HTR-8/SVneo (cell line): ENCODE measurements around the gene GPC3.
"Not testable (repeated sequence)": the region's sequence is repeated elsewhere in the genome, so short reads cannot be mapped to it uniquely, and the experiment has no call there.

Source experiments
- DNase-seq: peaks from one replicate; pipeline ENCODE4 v3.0.0; 2011; ENCODE audit warnings: low spot score, mixed read lengths; ENCODE audit not compliant: insufficient read length
- FAIRE-seq: peaks from 2 replicates; lab custom pipeline; 2011; peaks lifted over from hg19 to GRCh38; lab: Jason Lieb, UNC

Gene GPC3

DNA sequence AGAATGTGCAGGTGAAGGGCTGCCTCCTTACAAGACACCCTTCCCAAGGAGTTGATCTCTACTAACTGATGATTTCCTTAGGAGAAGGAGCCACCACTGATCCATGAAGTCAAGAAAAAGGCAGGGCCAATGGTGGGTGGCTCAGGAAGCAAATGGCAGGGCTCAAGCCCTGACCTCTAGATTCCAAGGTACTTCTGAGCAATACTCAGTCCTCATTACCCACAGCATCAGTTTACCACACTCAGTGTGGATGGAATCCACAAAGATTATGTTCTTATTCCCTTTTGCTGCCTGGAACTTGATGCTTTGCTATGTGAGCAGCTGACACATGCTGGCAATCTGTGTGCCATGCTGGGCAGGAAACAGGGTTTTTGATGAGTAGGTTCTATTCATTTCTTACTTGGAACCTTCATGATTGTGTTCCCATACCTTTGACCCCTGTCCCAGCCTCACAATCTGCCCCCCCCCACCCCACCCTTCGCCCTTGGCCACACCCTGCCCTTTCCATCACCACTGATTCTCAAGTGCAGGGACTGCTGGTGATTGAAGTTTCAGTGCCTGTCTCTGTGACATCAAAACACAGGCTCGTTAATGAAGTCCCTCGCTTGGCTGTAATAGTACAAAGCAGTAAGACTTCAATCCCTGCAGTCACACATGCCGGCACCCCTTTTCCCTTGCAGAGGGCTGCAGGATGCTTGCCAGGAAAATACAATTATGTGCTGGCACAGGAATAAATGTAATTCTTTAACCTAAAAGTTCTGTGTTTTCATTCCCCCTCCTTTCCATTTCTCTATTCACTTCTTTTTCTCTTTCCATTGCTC lies 434.5 kb downstream of the GPC3 start:
- no peak for FAIRE-seq
- no peak for DNase-seq

DNA sequence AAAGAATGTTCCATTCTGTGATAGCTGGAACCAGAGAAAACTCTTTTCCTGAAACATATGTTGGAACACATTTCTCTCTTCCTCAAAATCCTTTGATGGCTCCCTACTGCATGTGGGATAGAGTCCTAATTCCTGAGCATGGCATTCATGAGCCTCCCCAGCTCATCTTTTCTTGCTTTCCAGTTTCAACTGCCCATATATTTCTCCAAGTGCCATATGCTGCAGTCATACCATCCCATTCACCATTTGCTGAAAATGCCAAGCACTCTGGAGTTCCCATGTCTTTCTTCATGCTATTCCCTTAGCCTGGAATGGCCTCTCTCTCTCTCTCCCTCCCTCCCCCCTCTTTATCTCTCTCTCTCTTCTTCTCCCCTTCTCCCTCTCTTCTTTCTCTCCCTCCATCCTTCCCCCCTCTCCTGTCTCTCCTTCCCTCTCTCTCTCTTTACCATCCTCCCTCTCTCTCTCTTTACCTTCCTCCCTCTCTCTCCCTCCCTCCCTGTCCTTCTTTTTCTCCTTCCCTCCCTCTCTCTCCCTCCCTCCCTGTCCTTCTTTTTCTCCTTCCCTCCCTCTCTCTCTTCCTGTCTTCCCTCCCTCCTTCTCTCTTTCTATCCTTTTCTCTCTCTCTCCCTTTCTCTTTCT lies 436.0 kb downstream of the GPC3 start:
- DNase-seq, result no peak
- no peak for FAIRE-seq

DNA sequence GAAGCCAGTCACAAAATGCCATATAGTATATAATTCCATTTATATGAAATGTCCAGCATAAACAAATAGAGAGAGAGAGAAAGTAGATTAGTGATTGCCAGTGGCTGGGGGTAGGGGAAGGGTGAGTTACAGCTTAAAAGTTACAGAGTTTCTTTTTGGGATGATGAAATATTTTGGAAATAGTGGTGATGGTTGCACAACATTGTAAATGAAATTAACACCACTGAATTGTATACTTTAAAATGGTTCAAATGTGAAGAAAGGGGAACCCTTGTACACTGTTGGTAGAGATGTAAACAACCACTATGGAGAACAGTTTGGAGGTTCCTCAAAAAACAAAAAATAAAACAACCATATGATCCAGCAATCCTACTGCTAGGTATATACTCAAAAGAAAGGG lies 439.0 kb downstream of the GPC3 start:
- FAIRE-seq (no peak), DNase-seq (no peak)

DNA sequence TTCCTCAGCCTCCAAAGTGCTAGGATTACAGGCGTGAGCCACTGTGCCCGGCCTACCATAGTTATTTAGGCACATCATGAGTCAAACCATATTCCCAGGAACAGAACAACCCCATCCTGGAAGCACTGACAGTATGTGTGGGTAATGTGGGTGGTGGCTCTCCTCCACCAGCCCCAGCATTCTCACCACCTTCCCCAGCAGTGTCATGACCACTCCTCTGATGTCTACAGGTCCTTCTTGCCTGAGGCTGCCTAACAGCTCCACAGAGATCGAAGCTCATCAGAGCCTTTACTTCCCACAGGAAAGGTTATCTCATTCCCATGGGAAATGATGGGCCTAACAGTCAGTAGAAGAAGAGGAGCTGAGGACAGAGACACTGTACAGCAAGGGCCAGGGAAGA lies 440.6 kb downstream of the GPC3 start:
- FAIRE-seq (no peak), DNase-seq (no peak)

DNA sequence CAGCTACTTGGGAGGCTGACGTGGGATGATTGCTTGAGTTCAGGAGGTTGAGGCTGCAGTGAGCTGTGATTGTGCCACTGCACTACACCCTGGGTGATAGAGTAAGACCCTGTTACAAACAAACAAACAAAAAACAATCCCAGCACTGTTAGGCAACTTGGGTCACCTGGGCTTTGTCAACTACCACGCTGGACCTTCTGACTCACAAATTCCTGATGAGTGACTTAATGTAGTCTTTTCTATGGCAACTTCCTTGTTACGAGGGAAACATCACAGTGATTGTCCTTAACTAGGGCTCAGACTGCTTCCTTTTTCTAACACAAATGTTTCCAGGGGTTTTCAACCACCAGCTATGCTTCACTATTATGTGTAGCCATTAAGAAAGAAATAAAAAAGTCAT lies 441.3 kb downstream of the GPC3 start:
- no peak for FAIRE-seq
- DNase-seq, result no peak

DNA sequence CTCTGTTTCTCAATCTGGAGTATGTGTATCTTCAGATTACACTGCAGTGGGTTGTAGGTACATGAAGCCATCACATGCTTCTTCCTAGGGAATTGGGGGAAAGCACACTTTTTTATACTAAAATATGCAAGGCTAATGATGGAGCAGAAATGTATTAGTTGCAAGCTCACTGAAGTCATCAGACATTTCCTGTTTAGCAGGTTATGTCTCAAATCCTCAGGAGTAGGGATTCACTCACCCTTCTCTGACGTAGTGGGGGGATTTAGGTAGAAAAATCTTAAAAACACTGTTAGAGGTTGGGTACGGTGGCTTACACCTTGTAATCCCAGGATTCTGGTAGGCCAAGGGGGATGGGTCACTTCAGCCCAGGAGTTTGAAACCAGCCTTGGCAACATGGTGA lies 441.7 kb downstream of the GPC3 start:
- DNase-seq (no peak), FAIRE-seq (no peak)

DNA sequence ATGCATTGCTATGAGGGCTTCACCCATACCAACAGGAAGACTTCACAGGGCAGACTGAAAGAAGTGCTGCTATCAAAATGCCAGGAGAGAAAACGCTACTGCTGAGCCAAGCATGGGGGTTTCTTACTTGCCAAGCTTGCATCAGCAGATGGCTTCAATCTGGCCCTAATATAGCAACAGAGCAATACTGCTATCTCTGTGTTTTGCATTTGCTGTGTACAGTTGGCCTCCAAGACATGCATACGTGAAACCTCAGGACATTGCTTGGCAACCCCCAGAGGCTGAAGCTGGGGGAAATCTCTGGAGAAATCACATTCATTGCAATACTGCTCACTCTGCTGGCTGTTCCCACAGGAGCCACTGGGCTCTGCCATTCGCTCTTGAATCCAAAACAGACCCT lies 442.9 kb downstream of the GPC3 start:
- DNase-seq (no peak), FAIRE-seq (no peak)

DNA sequence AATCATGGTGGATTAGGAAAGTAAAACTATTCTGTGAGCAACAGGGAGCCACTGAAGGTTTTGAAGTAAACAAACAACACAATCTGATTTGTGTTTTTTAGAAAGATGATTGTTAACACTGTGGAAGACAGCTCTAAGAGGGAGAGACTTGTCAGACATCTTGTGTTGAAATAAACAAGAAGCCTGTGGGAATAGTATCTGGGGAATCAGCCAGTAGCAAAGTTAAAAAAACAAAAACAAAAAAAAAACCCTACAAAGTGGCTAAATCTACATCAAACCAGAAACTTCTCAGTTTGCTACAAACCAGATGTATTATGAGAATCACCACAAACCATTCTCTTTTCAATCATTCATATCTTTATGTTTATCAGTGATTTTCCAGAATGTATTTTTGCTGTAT lies 444.4 kb downstream of the GPC3 start:
- DNase-seq (no peak), FAIRE-seq (no peak)

DNA sequence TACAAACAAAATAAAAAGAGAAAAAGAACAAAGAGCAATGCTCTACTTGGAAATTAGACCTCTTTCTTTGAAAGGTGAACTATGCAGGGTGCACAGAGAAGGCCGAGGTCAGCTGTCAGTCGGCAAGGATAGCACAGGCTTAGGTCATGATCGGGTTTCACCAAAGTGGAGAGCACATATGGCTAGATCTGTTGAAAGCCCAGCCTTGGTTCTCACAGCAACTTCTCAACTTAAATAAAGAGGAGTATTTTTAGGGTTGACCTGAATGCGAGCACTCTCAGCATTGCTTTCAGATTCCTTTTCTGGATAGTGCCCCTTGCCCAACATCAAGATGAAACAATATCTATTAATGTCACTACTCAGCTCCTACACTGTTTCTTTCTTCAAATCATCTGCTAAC lies 447.2 kb downstream of the GPC3 start:
- FAIRE-seq (no peak), DNase-seq (no peak)

DNA sequence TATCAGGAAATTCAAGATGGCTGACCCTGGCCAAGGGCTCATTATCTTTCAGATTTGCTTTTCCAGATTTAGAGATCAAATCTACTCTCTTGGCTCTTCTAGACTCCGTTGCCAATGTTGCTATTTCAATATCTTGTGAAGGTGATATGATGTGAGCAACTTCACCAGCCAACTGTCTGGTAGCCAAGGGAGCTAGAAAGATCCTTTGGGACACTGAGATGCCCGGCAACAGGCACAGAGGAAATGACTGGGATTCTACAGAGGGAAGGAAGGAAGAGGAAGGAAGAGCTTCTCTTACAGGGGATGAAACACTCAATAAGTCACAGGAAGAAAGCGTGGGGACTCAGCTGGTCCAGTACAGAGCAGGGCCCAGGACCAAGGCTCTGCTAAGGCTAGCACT lies 448.3 kb downstream of the GPC3 start:
- DNase-seq (no peak), FAIRE-seq (no peak)

DNA sequence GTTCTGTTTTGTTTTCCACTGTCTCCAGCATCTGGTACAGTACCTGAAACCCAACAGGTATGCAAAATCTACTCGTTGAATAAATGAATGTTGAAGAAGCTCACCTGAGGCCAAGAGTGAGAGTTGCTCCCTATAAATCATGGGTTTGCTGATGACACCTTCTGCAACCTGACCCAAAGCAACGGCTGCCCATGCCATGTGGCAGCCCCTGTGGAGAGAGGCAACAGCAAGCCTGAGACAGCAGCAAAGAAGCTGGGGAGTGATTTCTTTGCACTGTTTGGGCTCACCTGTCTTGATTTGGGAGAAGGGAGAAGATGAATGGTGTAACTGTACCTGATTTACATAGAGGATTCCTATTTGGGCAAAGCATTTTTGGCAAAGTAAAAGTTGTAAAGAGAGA lies 450.3 kb downstream of the GPC3 start:
- FAIRE-seq (no peak), DNase-seq (no peak)

DNA sequence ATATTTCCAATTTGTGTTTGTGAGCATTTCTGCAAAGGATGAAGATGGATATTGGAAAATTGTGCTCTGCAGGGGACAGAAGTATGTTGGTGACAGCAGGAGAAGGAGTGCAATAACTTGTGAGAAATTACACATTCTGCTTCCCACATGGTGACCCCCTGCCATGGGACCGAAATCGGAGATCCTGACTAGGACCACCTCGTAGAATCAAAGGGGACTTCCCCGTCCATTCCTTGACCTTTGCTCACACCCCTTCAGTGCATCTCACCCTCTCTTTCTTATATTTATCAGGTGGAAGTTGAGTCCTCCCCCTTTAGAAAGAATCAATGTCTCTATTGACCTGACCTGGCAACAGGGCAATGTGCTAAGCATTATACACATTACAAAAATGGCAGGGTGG lies 451.2 kb downstream of the GPC3 start:
- FAIRE-seq, result no peak
- DNase-seq, result no peak

DNA sequence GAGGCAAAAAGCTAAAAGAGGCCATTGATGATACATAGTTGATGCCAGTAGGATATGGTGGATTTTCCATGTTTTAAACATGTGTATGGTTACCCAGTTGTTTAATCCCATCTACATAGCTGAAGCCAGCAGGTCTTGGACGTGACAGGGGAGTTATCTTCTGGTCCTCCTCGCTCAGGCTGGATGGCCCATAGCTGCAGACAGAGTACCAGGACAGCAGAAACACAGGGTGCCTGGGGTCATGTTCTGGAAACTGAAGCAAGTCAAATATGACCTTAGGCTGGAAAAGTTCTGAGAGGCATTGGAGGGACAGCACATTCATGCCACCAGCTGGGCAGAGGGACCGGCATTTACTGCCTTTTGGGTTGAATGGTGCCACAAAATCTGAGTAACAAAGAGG lies 452.1 kb downstream of the GPC3 start:
- DNase-seq, result no peak
- no peak for FAIRE-seq

DNA sequence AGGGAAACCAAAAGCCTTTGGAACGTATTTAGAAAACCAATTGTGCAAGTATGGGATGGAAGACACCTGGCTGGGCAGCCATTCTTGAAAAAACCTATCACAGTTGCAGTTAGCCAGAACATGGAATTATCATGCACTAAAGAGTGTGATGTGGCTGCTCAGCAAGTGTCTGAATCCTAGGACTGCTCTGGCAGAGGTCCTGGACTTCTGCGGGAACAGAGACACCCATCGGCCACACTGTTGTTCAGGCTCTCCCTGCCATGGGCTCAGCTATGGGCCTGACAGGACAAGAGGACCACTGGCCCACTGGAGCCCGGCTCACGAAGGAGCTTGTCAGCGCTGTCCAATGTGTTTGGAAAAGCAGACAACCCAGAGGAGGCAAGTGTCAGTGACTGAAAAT lies 454.4 kb downstream of the GPC3 start:
- FAIRE-seq (no peak), DNase-seq (no peak)

DNA sequence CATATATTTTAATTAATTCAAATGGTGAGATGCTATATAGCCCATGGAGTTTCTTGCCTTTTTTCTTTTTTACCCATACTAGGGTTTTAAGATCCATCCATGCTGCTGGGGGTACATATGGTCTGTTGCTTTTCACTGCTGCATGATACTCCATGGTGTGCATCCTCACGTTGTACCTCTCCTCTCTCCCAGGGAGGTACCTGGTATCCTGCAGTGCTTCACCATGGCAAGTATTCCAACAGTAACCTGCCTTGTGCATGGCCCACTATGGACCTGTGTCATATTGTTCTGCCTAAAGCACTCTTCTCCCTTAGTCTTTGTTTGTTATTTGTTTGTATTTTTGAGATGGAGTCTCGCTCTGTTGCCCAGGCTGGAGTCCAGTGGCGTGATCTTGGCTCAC lies 455.8 kb downstream of the GPC3 start:
- FAIRE-seq, result no peak
- no peak for DNase-seq

DNA sequence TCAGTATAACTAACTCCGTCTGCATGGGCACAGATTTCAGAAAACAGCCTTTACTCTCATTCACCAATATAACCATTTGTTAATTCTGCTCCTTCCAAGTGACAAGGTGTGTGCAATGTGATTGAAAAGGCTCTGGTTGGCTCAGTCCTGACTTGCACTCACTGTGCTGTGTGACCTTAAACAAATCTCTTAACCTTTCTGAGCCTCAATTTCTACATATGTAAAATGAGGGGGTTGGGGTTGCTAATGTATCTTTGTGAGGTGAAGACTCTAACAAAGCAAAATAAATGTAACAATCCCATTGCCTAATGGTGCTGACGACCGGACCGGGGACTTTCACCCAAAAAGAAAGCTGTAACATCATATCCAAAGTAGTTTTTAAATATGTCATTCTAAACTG lies 457.6 kb downstream of the GPC3 start:
- no peak for FAIRE-seq

DNA sequence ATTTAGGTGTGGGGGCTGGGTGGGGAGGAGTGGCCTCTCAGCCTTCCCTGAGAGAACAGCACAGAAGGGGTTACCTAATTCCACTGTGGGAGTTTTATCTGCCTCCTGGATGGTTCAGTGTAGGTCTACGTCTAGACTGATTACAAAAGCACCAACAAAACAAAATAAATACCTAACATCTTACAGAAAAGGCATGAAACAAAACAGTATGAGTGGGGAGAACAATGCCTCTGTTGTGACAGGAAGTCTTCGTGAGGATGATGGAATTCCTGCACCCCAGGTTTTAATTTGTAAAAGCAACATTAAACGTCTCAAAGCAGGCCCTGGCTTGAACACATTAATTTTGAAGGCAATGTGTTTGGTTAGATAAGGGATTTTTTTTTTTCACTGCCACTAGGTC lies 458.0 kb downstream of the GPC3 start:
- DNase-seq (no peak), FAIRE-seq (no peak)

More for the DNA sequence above, 457.6 kb downstream of the GPC3 start:
- no peak for DNase-seq

DNA sequence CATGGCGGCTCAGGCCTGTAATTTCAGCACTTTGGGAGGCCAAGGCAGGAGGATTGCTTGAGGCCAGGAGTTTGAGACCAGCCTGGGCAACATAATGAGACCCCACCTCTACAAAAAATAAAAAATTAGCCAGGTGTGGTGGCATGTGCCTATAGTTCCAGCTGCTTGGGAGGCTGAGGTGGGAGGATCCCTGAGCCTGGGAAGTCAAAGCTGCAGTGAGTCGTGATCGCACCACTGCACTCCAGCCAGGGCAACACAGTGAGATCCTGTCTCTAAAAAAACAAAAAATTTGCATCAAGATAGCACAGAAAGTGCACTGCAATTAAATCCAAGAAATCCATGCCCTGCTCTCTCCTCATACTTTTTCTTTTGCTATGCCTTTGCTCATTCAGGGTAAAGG lies 458.6 kb downstream of the GPC3 start:
- not testable (repeated sequence) for DNase-seq

DNA sequence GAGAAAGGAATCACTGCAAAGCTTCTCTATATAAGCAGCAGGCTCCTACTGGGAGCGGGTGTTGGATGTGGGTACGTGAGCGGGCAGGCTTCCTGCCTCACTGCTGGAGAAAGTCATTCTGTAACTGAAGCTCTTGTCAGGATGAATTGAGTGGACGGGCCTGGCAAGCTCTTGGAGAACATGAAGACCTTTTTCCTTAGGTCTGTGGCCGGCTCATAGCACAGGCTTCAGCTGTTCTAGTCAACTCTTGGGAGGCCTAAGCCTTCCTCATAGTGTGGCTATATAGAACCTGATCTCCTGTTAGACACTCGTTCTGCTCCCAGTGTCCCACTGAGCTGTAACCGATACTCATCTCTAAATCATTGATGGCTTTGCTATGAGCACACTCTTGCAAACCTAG lies 461.9 kb downstream of the GPC3 start:
- DNase-seq (no peak), FAIRE-seq (no peak)

More for the DNA sequence above, 458.6 kb downstream of the GPC3 start:
- FAIRE-seq, result not testable (repeated sequence)

DNA sequence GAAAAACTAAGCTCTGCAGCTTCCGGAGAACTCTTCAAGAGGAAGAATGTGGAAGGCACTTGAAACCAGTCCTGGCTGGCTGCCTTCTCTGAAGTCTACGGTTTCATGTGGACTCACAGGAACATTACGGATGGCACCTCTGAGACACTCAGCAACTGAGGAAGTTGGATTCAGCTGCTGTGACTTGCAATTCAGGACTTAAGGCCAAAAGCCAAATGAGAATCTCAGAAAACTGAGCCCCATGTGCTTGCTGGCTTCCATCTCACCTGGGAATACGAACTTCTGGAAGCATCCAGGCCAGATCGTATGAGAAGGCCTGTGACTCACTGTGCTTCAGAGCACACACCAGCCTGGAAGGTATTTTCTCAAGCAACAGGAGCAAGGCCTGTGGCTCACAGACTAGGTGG lies 462.3 kb downstream of the GPC3 start:
- FAIRE-seq (no peak), DNase-seq (no peak)

DNA sequence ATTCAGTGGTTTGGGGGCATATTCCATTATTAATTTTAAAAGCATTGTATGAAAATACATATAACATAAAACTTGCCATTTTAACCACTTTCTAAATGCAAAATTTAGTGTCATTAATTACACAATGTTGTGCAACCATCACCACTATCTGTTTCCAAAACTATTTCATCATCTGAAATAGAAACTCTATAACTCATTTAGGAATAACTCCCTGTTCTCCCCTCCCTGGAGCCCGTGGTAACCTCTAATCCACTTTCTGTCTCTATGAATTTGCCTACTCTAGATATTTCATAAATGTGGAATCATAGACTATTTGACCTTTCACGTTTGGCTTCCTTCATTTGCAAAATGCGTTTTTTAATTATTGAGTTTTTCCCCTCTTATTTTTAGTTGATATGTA lies 468.7 kb downstream of the GPC3 start:
- FAIRE-seq (no peak), DNase-seq (no peak)

DNA sequence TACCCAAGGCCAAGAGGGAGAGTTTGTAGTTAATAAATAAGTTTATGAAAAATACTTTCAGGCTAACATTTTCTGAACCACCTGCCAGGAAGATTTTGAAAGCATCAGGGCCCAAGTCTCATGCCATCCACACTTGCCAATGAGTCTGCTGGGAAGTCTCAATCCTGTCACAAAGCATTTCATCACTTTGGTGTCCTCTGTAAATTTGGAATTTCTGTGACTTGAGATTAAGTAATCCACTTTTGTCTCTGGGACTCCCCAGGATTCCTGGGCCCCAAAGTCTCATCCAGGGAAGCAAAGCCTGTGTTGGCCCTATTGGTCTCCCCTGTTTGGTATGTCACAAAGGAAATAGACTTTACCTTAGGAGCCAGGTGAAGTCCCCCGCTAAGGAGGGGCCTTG lies 470.9 kb downstream of the GPC3 start:
- FAIRE-seq, result no peak
- DNase-seq, result no peak
